SK-N-MC (cell line): Measurements from ENCODE around the gene FAM184A.

ENCODE experiments used
- DNase-seq: peaks from one replicate; pipeline ENCODE4 v3.0.0-alpha.2; 2011; ENCODE audit warnings: low read depth, low spot score
- H3K27ac ChIP-seq: fragments of 200-600 bp; sonication (generic); 2 replicates; pipeline ENCODE4 v1.5.1; 2016; ENCODE audit warnings: mixed run types
- H3K36me3 ChIP-seq: fragments of 200-600 bp; sonication (generic); 2 replicates; pipeline ENCODE4 v1.6.1; 2017; ENCODE audit warnings: antibody characterized with exemption, low read length, mixed read lengths; ENCODE audit not compliant: insufficient read depth
- H3K4me3 ChIP-seq: fragments of 200-600 bp; sonication (generic); 2 replicates; pipeline ENCODE4 v1.5.1; 2016
- H3K9ac ChIP-seq: fragments of 200-600 bp; sonication (generic); 2 replicates; pipeline ENCODE4 v1.8.0; 2017; ENCODE audit warnings: mixed run types, mixed read lengths; ENCODE audit not compliant: insufficient read length
- H3K9me3 ChIP-seq: fragments of 200-600 bp; sonication (generic); 2 replicates; pipeline ENCODE4 v1.6.1; 2017; ENCODE audit warnings: low read depth, mild to moderate bottlenecking, antibody characterized with exemption, low read length, moderate library complexity, mixed read lengths
- EZH2 ChIP-seq: fragments of 200-600 bp; sonication (generic); IDR thresholded peaks from one replicate; pipeline ENCODE4 v1.6.1; 2017; ENCODE audit warnings: antibody characterized with exemption
- FOXP2 ChIP-seq: optimal IDR thresholded peaks from 2 replicates; pipeline ENCODE3; 2011; ENCODE audit warnings: mild to moderate bottlenecking, moderate library complexity; ENCODE audit not compliant: insufficient read depth; ENCODE audit errors: extremely low read length, control extremely low read depth
- POLR2AphosphoS5 ChIP-seq: IDR thresholded peaks from 2 replicates; pipeline ENCODE4 v1.6.1; 2012; ENCODE audit warnings: mild to moderate bottlenecking, low read depth, low read length, borderline replicate concordance

Gene FAM184A

GRCh38 chr6:119067091-119067490 lies 11.4 kb downstream of the FAM184A start:
- no peaks in the 10 kb centered on the region for H3K36me3 ChIP-seq
- TF ChIP-seq FOXP2 (no peak), POLR2AphosphoS5 (no peak), EZH2 (no peak)
- no peak overlapping the region for H3K9ac ChIP-seq
- no peak overlapping the region for H3K27ac ChIP-seq
- H3K9me3 ChIP-seq: no peaks in the 10 kb centered on the region
- H3K4me3 ChIP-seq: no peak overlapping the region
- DNase-seq: no peak

- H3K9me3 ChIP-seq: no peaks in the 10 kb centered on the region
- DNase-seq: no peak
- TF ChIP-seq FOXP2 (no peak), EZH2 (no peak), POLR2AphosphoS5 (no peak)
- no peak overlapping the region for H3K9ac ChIP-seq
- no peaks in the 10 kb centered on the region for H3K36me3 ChIP-seq
- H3K27ac ChIP-seq: no peak overlapping the region
- no peak overlapping the region for H3K4me3 ChIP-seq
Observed at GRCh38 chr6:119066517-119066916, 11.9 kb downstream of the FAM184A start.

- no peak for DNase-seq
- TF ChIP-seq EZH2 (no peak), POLR2AphosphoS5 (no peak), FOXP2 (no peak)
- Histone ChIP-seq H3K4me3 (no peak overlapping the region), H3K9me3 (no peaks in the 10 kb centered on the region), H3K9ac (no peak overlapping the region), H3K27ac (no peak overlapping the region), H3K36me3 (no peaks in the 10 kb centered on the region)
Observed at GRCh38 chr6:119065955-119066354, 12.5 kb downstream of the FAM184A start.

- no peaks in the 10 kb centered on the region for H3K36me3 ChIP-seq
- no peak overlapping the region for H3K4me3 ChIP-seq
- H3K9me3 ChIP-seq: no peaks in the 10 kb centered on the region
- H3K9ac ChIP-seq: no peak overlapping the region
- no peak for DNase-seq
- TF ChIP-seq POLR2AphosphoS5 (no peak), FOXP2 (no peak), EZH2 (no peak)
- H3K27ac ChIP-seq: no peak overlapping the region
Observed at GRCh38 chr6:119065382-119065781, 13.1 kb downstream of the FAM184A start.

- Histone ChIP-seq H3K9ac (no peak overlapping the region), H3K9me3 (no peaks in the 10 kb centered on the region), H3K36me3 (no peaks in the 10 kb centered on the region), H3K4me3 (no peak overlapping the region), H3K27ac (no peak overlapping the region)
- no peak for TF ChIP-seq EZH2
- TF ChIP-seq POLR2AphosphoS5: no peak
- no peak for DNase-seq
Observed at GRCh38 chr6:119063491-119063890, 15.0 kb downstream of the FAM184A start.

GRCh38 chr6:119061215-119061614 lies 17.2 kb downstream of the FAM184A start:
- H3K9me3 ChIP-seq: no peaks in the 10 kb centered on the region
- no peak overlapping the region for H3K9ac ChIP-seq
- H3K4me3 ChIP-seq: no peak overlapping the region
- H3K27ac ChIP-seq: no peak overlapping the region
- no peaks in the 10 kb centered on the region for H3K36me3 ChIP-seq
- DNase-seq: no peak
- TF ChIP-seq EZH2 (no peak), POLR2AphosphoS5 (no peak), FOXP2 (no peak)

- H3K9me3 ChIP-seq: no peaks in the 10 kb centered on the region
- TF ChIP-seq POLR2AphosphoS5: no peak
- TF ChIP-seq FOXP2: no peak
- no peak for TF ChIP-seq EZH2
- H3K36me3 ChIP-seq: no peaks in the 10 kb centered on the region
- no peak for DNase-seq
- H3K27ac ChIP-seq: no peak overlapping the region
- H3K9ac ChIP-seq: no peak overlapping the region
- H3K4me3 ChIP-seq: no peak overlapping the region
Observed at GRCh38 chr6:119060255-119060907, 18.1 kb downstream of the FAM184A start.

- H3K27ac ChIP-seq: no peak overlapping the region
- no peak for DNase-seq
- H3K4me3 ChIP-seq: no peak overlapping the region
- no peak overlapping the region for H3K9ac ChIP-seq
- no peak for TF ChIP-seq FOXP2
- TF ChIP-seq POLR2AphosphoS5: no peak
- TF ChIP-seq EZH2: no peak
- no peaks in the 10 kb centered on the region for H3K9me3 ChIP-seq
- H3K36me3 ChIP-seq: no peaks in the 10 kb centered on the region
Observed at GRCh38 chr6:119055069-119055468, 23.4 kb downstream of the FAM184A start.

GRCh38 chr6:119052987-119053386 lies 25.5 kb downstream of the FAM184A start:
- Histone ChIP-seq H3K36me3 (no peaks in the 10 kb centered on the region), H3K4me3 (no peak overlapping the region), H3K9me3 (no peaks in the 10 kb centered on the region), H3K27ac (no peak overlapping the region), H3K9ac (no peak overlapping the region)
- no peak for DNase-seq
- TF ChIP-seq POLR2AphosphoS5 (no peak), EZH2 (no peak), FOXP2 (no peak)
